Ammon's horn (tissue), 1 donor: ENCODE measurements around the gene CPA5.

ENCODE experiments used
- DNase-seq: peaks from one replicate; pipeline ENCODE4 v3.0.0-alpha.2; 2016; ENCODE audit warnings: low spot score

CPA5 gene

DNA sequence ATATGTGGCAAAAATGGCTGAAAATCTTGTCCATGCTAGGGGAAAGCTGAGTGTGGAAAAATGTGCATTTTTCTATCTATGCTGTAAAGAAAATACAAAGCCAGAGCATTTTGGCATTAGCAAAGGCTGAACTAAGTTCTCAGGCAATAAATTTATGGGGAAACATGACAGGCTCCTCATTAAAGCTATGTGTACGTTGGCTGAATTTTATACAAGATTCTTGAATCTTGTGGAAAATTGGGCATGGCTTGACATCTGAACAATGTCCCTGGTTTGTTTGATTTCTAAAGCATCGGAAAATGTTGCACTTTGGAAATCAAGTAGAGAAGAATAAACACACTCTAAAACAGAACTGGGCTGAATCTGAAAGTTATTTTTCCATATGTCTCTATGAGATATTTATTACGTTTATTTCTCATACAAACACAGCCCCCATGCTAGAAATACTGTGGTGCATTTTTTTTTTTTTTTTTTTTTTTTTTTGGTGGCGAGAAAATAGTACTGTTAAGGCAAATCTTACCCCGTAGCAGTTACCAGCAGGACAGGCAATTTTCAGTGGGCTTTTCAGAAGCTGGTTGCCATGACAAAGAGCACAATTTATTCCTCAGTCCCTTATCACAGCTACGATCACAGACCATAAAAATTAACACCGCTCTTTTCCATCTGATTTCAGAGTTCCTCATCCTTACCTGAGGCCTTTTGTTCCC lies 52.6 kb downstream of the CPA5 start:
- DNase-seq, result no peak

DNA sequence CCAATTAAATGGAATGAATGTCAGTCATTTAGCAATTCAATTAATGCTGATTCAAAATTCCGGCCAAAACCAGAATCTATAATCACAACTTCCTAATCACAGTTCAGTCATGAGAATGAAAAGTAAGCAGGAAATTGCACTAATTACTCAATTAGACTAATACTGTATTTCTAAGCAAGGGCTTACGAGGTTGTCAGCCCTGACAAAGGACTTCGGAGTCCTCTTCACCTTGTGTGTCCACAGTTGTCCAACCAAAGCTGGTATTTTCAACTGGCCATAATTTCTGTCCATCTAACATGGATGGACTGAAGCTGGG lies 53.1 kb downstream of the CPA5 start:
- DNase-seq, result no peak

DNA sequence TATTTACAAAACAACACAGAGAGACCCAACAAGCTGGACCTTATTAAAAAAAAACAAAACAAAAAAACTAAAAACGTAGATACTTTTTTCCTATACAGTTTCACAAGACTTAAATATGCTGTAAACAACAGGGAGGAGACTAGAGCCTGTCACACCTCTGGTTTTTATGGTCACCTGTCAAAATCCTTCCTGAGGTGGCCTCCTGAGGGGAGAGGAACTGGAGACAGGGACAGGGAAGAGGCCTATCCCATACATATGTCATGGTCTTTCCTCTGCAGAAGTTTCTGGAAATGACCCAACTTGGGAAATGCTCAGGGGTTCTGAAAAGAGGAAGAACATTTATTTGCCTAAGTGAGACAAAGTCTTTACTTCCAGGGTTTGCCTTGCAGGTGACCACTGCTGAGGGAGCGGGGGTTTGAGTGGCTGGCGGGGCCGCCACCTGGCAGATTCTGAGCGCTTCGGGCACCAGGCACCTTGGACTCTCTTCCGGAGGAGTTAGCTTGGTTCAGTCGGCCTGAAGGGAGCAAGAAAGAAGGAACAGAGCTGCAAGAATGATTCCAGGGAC lies 54.0 kb downstream of the CPA5 start:
- no peak for DNase-seq

DNA sequence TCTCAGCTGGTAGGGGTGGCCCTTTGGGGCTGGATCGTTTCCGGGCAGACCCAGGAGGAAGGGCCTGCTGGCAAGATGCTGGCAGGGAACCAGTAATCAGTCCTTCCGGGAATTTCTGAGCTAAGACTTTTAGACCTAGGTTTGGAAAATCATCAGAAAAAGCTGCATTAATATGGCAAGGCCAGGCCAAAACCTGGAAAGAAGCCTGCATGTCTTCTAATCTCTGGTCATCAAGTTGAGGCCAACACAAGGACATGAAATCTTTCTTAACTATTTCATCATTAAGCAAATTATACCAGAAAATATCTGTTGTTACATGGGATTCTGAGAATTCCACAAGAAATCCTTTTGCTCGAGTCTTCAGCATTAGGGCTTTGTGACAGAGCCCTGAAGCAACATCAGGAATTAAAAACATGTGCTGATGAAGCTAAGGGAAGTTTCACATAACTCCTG lies 55.5 kb downstream of the CPA5 start:
- no peak for DNase-seq

DNA sequence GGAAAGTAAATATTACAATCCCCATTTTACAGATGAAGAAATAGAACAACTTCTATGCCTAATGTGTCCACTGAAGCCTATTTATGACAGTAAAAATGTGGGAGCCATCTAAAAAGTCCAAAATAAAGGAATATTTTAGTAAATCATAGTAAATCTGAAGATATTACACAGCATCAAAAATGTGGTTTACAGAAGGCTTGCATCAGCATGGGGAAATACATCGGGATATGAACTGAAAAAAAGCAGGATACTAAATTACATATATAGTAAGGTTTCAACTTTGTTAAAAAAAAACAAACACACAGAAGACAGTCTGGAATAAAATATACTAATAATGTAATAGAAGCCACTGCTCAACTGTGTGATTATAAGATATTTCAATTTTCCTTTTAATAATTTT lies 56.5 kb downstream of the CPA5 start:
- DNase-seq, result no peak

DNA sequence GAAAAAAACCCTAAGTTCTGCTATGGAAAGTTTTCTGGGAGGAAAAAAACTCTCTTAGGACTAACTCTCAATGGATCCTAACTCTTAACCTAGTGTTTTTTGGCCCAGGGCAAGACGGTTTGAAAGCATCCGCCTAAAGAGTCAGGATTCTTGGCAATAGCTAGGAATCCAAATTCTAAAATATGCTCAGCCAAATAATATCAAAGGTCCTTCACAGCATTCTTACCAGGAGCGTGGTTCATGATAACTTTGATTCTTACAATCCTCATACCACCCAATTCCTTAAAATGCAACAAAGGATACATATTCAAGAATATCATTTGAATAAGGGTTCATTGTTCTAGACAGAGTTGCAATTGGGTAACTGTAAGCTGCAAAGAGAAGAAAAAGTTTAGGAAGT lies 57.0 kb downstream of the CPA5 start:
- DNase-seq, result no peak

DNA sequence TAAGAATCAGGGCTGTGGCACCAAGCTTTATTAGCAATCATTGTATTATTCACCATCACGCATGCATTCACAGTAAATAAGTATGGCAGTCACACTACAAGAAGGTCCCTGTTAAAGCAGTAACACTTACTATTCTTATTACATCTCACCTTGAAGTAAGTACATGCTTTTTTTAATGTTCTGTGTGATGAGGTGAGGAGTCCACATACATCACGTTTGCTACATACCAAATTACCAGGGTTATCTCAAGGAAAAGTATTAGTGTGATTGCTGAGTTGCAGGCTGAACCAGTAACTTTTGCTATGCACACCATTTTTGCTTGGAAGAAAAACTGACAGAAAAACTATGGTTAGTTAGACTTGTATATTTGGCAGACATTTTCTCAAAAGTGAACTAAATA lies 60.4 kb downstream of the CPA5 start:
- DNase-seq, result no peak

DNA sequence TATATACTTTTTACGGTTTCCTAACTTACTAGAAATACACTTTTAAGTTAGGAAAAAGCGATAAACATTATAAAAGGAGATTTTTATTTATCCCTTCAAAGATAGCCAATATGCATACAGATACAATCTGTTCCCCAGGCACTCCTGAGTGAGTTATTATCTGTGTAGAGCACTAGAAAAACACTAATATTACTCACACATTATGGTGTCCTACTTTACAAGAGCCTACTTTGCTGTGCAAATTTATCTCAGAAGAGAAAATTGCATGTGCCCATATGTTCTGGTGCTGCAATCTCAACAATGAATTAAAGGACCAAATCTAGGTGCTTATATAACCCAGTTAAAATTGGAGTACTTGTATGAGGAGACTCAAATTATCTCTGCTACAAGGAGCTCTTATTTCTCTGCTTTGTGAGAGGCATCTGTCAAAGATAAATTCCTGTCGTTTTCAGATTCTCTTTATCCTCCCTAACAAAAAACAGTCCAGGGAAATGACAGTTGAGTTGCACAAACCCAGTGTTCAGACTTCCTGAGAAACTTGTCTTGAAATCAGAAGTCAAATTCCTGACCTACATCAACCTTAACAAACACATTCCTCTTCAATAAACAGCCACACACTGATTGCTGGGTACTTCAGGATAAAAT lies 64.6 kb downstream of the CPA5 start:
- DNase-seq, result no peak

DNA sequence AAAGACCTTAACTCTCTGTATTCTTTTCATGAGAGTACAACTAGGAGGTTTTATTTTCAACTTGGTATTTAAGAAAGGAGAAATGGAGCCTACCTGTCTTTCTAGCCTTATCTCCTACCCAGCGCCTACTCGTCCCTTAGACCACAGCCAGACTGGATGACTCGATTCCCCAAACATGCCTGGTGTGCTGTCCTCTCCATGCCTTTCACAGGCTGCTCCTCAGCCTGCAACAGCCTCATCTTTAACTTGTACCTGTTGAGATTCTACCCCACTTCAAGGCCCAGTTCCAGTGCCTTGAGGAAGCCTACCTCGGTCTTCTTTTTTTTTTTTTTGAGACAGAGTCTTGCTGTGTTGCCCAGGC lies 65.1 kb downstream of the CPA5 start:
- DNase-seq, result no peak

DNA sequence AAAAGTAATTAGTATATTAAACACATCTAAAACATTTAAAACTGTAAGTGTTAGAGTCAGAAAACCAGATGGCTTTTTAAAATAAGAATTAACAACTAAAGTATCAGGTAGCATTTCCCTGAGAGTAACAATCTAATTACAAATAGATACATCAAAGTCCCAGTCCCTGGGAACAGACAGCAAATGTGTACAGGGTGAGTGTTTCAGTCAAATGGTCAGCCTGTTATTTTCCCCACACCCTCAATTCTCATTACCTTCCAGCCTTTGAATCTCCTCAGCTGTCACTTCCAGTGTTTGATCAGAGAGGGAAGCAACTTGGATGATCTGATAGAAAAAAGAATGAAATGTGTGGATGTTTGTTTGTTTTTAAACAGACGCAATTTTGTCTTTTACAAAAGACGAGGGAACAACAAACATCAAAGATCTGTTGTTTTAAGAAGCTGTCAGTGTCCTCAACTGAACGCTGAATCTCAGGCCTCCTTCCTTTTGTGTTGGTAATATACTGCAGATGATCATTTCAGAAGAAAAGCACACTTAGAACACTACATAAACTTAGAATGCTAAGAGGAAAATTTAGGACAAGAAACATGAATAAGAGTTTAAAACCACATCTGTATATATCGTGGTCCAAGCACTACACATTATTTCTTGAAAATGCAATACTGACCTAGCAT lies 66.4 kb downstream of the CPA5 start:
- no peak for DNase-seq

DNA sequence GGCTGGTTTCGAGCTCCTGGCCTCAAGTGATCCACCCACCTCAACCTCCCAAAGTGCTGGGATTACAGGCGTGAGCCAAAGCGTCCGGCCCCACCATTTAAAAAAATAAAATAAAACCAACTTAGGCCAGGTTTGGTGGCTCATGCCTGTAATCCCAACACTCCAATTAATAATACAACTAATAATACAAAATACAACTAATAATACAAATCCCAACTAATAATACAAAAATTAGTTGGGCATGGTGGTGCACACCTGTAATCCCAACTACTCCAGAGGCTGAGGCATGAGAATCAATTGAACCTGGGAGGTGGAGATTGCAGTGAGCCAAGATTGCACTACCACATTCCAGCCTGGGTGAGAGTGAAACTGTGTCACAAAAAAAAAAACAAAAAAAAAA lies 68.6 kb downstream of the CPA5 start:
- no peak for DNase-seq

DNA sequence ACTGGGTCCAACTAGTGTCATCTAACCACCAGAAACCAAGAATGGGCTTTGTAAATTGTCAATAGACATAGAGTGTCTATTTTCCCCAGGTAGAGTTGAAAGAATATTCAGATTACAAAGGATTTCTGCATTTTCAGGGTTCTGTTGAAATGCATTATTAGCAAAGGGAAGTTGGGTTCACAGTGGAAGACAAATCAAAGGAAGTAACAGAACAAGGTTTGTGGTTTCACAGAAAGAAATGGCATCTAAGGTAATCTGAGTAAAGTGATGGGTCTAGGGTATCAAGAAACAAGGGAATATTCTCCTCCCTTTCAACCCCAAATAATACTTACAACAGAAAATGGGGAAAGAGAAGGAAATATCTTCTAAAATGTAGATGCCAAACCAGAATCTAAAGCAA lies 70.4 kb downstream of the CPA5 start:
- DNase-seq, result no peak

DNA sequence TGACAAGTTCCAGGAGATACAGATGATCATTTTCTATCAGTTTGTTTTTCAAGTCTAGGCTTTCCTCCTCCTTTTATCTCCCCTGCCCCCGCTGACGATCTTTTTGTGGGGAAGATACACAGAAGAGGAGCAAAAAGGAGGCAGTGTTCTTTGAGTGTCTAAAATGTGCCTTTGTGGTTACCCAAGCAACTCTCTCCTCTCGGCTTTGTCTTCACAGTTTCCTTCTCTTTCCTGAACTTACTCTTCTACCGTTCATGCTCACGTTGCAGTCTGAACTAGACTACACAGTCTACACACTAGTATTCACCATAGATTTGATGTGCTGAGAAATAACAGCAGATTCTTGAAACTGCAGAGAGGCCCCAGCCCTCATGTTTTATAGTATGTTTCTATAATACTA lies 72.6 kb downstream of the CPA5 start:
- no peak for DNase-seq

DNA sequence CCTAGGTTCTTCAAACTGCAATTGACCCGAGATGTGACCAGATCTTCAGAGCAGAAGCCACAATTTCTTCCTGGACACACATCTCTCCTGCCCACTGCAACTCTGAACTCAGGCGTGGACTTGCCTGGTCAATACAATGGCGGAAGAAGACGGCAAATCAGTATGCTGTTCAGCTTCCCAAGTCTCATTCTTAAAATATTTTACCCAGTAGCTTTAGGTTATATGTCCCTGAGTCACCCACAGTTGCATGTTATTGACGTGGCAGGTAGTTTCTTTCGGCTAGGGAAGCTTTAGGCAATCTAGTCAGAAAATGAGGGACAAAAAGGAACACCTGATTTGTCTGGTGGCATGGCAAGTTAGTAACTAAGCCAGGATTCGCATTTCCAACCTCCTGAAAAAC lies 73.7 kb downstream of the CPA5 start:
- DNase-seq, result no peak
